Epithelial cell of prostate (primary cell): Measurements from ENCODE around the gene POGZ.
A peak's percentile ranks its signal among the peaks of the same experiment; 100 is the strongest.

Experiments used
- DNase-seq: peaks from one replicate; pipeline ENCODE4 v3.0.0-alpha.2; 2011; ENCODE audit warnings: low read depth, low spot score
- H3K27ac ChIP-seq: fragments of 450-650 bp; 2 replicates; pipeline ENCODE4 v1.5.1; 2017; ENCODE audit warnings: mild to moderate bottlenecking

The POGZ gene

DNA sequence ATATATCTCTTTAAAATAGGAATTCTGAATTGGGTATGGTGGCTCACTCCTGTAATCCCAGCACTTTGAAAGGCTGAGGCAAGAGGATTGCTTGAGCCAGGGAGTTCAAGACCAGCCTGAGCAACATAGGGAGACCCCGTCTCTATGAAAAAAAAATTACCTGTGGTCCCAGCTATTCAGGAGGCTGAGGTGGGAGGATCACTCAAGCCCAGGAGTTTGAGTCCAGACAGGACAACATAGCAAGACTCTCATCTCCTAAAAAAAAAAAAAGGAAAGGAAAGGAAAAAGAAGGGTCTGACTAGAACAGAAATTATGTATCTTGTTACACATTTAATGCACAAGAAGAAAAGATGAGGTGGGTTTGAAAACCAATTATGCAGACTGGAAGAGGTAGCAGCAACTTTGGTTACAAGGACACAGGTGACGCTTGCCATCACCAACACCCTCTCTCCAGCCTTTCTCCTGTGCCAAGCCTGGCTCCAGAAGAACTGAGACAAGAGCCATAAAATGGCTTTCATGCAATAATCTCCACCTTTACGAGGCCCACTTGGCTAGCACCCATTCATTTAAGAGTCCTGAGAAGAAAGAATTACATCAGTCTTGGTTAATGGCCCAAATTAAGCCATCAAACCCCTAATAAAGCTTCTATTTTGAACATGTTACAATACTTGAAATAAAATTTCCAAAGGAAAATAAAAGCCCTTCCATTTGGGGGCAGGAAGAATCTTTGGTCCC, 82.0 kb downstream of the POGZ start:
- no peak for DNase-seq
- no peak overlapping the region for H3K27ac ChIP-seq

DNA sequence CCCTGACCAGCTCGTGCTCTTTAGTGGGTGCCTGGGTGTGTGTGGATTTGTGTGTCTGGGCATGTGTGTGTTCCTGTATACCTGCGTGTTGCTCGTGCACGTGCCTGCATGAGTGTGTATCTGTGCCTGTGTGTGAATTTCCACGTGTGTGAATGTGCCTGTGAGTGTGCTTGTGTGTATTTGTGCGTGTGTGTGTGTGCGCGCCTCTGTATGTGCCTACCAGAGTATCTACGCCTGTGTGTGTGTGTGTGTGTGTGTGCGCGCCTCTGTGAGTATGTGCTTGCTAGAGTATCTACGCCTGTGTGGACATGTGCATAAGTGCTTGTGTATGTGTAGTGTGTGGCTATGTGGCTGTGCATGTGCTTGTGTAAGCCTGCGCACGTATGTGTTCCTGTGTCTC, 86.1 kb downstream of the POGZ start:
- DNase-seq, result no peak
- no peak overlapping the region for H3K27ac ChIP-seq

DNA sequence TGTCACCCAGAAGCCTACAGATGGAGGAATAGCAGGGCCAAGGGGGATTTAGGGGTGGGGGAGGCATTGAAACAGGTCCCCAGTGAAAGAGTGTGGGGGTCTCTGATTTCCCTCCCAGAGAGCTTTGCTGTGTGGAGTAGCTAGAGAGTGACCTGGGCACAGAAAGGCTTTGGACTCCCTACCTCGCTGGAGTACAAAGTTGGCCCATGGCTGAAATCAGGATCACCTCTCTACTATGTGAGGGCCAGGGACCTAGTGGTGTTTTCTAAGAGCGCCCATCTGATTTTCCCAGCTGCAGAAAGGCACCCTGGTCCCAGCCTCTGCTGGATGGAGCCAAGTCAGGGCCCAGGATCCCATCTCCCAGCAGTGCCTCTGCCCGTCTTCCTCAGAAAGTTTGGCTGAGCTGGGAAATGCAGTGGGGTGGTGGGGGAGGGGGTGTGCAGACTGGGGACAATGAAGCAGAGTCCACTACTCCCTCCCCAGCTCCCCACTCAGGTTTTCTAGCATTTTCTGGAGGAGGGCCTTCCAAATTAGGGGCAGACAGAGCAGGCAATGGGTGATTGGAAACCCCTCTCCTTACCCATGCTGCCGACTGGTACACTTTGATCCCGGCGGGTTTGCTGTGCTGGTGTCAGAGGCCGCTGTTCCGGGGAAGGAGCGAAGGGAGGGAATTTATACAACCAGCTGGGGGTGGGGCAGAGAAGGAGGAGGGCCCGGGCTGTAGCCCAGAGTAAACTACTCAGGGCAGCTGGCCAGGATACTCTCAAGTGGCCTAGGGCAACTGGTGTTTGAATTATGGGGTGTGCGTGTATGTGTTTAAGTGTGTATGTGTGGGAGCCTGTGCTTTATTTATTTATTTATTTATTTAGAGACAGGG, 87.0 kb downstream of the POGZ start, which contains the start of gene SELENBP1:
TSS of gene SELENBP1 (minus strand) at position 648 of the 877 bp plus-strand sequence. CDS start at position 584, 64 bp downstream.
- peak; percentile 14 for DNase-seq
- no peak within 1 kb of the TSS for H3K27ac ChIP-seq

DNA sequence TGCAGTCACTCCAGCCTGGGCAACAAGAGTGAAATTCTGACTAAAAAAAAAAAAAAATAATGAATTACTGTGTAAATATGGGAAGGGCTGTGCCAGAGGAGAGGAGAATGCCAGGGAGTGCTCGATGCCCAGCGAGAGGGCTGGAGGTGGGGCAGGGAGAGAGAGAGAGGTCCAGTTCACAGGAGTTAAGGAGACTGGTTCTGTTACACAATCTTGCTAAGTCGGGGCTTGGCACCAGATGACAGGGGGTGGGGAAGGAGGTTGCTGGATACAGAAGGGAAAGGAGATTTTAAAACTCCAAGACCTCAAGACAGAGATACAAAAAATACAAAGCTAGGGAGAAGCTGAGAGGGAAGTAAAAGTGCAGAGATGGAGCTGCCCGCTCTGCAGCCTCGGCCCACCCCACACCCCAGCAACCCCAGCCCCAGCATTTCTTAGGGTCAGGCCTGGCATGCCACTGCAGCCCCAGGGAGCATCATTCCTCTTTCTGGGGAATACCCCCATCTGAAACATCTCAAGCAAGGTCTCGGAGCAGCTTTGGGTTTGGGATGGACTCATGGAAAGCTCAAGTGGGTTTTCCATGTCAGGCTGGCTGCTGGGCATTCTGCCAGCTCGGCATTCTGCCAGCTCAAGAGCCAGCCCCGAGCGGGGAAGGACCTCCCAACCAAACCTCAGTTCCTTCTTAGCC, 87.8 kb downstream of the POGZ start:
- no peak overlapping the region for H3K27ac ChIP-seq
- DNase-seq, result no peak

DNA sequence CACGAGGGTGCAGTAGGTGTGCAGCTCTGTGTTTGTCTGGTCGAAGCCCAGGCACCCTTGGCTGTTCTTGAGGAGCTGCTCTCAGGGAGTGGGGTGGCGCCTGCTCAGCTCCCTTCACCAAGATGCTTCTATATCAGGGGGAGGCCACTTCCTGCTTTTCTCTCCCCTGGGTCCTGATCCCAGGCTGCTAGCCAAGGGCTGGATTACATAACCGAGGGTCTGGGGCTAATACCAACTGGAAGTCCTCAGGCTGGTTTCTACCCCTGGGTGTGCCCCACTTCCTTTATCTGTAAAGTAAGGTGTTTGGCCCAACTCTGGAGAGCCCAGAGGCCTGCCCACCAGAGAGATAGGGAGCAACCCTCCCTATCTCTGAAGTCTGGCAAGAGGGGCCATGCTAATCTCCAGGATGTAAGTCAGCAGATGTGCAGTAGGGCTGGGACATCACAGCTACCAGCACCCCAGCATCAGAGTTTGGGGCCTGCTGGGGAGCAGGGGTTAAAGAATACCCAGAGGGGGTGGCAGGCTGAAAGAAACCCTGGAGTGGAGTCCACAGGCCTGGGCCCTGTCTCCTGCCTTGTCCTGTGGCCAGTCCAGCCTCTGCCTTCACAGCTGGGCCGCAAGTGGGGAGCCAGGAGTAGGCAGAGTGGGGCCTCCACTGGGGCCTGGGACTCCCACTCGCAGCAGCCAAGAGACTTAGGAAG, 88.9 kb downstream of the POGZ start:
- DNase-seq, result no peak
- no peak overlapping the region for H3K27ac ChIP-seq

DNA sequence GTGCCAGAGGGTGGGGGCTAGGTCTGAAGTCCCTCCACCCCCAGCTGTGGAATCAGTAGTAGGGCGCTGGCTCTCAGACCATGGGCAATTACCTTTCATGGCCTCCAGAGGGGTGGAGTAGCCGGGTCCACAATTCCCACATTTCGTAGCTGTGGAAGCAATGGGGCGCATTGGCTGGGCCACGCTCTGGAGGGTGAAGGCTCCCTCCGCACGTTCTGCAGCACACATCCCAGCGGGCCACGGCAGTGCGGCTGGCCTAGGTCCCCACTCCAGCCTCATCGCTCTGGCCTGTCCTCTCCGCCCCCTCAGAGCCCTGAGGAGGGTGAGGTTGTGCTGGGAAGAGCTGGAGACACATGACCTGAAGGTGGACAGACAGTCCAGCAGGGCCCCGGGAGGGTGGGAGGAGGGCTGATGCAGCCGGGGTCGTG, 89.7 kb downstream of the POGZ start:
- no peak overlapping the region for H3K27ac ChIP-seq
- no peak for DNase-seq

DNA sequence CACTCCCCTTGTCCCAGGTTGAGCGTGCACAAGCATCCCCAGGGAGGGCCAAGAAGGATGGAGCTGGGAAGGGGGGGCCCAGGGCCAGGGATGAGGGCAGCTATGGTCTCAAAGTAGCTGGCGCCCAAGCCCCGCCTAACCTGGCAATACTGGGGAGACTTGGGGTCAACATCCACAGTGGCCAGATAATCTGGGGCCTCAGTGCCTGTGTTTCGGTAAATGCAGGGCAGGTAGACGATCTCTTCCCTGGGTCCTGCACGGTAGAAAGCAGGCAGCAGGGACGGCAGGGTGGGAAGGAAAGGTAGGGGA, 90.0 kb downstream of the POGZ start:
- DNase-seq, result no peak
- H3K27ac ChIP-seq, result no peak overlapping the region

DNA sequence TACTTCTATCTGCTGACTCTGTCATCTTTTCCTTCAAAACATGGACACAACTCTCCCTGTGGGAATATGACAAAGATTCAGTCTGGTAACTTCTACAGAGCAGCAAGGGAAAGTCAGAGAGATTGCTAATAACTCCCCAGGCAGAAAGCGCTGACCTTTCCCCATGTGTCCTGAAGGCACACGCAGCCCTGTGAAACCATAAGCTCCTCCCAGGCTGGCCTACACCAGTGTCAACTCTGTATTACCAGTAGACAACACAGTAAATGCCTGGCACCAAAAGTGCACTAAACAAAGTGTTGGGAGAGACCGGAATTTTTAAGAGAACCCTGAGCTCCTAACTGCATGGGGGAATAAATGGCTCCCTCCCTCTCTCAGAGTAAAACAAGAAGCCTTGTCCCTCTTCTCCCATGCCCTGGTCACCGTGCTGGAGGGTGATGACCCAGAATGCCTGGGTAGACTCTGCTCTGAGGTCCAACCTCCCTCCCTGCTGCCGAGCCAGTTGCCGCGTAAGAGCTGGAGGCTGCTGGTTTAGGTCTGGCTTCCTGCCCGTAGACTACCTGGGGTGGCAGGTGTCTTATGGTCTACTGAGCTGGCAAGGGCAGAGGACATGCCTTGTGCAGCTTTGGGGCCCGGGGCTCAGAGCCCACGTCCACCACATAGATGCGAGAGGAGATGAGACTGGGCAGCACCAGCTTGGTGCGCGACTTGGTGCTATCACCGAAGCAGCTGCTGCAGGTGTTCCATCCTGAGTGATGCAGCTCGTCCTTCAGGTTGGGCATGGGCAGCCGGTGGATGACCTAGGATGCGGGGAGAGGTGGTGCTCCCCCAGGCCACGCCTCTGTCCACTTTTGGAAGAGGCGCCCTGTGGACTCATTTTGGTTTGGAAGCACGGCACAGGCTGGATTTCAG, 90.6 kb downstream of the POGZ start:
- no peak overlapping the region for H3K27ac ChIP-seq
- no peak for DNase-seq

DNA sequence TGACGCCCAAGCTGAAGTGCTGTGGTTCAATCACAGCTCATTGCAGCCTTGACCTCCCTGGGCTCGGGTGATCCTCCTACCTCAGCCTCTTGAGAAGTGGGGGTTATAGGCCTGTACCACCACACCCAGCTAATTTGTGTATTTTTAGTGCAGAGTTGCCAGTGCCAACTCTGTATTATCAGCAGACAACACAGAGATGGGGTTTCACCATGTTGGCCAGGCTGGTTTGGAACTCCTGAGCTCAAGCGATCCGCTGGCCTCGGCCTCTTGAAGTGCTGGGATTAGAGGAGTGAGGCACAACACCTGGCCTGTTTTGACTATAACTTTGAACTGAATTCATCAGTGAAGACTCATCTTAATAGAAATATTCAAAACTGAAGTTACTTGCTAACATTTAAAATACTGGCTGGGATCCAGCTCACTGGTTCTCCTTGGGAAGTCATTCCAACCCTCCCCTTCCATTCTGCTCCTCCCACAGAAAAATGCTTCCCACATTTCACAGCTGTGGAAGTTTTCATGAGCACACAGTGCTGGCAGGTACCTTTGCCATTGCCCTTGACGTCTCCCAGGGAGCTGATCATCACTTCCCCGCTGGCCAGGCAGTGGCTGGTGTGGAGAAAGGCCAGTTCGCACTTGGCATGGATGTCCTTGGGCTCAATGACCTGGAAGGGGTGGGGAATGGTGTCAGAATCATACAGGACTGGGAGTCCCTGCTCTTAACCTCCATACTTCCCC, 91.5 kb downstream of the POGZ start:
- no peak overlapping the region for H3K27ac ChIP-seq
- DNase-seq, result no peak

DNA sequence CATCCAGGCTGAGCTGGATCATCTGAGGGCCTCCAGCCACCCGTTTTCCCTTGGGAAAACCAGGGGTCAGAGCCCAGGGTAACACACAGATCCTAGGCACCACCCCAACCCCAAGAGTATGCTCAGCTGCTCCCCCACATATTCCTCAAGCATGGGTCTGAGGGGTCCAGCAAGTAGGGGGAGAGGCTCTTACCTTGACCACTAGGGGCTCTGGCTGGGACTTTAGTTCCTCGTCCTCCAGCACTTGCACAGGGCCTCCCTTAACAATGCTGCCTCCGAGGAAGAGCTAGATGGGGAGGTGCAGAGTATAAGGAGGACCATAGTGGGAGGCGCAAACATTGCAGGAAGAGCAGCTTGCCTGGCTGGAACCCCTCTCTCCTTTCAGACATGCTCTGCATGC, 94.3 kb downstream of the POGZ start:
- DNase-seq, result no peak
- no peak overlapping the region for H3K27ac ChIP-seq

DNA sequence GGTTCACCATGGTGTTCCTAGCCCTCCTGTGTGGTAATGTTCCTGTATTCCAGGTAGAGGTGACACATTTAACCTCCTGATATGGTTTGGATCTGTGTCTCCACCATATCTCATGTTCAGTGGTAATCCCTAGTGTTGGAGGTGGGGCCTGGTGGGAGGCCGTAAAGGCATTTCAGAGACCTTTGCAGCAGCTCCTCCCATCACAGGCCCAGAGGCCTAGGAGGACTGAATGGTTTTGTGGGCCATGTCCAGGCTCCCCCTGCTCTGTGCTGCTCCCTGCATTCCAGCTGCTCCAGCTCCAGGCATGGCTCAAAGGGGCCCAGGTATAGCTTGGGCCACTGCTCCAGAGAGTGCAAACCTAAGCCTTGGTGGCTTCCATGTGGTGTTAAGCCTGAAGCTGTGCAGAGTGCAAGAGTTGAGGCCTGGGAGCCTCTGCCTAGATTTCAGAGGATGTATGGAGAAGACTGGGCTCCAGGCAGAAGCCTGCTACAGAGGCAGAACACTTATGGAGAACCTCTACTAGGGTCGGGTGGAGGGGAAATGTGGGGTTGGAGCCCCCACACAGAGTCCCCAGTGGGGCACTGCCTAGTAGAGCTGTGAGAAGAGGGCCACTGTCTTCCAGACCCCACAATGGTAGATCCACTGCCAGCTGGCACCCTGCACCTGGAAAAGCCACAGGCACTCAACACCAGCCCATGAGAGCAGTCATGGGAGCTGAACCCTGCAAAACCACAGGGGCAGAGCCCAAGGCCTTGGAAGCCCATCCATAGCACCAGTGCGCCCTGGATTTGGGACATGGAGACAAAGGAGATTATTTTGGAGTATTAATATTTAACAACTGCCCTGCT, 96.8 kb downstream of the POGZ start:
- no peak for DNase-seq
- H3K27ac ChIP-seq, result no peak overlapping the region

DNA sequence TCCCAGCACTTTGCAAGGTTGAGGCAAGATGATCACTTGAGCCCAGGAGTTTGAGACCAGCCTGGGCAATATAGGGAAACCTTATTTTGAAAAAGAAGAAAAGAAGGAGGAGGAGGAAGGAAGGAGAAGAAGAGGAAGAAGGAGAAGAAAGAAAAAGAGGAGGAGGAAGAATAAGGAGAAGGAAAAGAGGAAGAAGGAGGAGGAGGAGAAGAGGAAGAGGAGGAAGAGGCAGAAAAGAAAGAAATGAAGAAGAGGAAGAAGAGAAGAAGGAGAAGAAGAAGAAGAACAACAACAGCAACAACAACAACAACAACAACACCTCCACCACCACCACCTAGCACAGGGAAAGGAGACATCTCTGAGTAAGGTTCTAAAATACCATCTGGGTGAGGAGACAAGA, 97.4 kb downstream of the POGZ start:
- DNase-seq, result no peak
- H3K27ac ChIP-seq, result no peak overlapping the region

DNA sequence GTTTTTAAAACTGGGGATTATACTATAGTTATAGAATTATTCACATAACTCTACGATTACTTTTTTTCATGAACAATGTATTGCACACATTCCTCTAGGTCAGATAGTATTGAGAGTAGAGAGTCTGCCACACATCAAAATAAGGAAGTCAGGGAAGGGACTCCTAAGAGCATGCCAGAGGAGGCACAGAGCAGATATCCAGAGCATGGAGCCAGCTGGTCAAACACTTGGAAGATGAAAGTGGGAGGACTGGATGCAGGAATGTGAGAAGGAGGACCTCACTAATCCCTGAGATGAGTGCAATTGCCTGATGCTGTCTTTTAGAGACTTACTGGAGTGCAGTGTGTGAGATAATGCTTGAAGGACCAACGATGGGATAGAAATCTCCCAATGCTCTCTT, 102.6 kb downstream of the POGZ start:
- H3K27ac ChIP-seq, result no peak overlapping the region
- DNase-seq, result no peak
